GM15510 (cell line): ENCODE measurements around the gene TXNRD1.

Experiments used
- POLR2A ChIP-seq: IDR thresholded peaks from 3 replicates; pipeline ENCODE4 v1.6.1; 2011; ENCODE audit warnings: borderline replicate concordance; ENCODE audit not compliant: insufficient read length; ENCODE audit errors: extremely low read depth

TXNRD1 gene

DNA sequence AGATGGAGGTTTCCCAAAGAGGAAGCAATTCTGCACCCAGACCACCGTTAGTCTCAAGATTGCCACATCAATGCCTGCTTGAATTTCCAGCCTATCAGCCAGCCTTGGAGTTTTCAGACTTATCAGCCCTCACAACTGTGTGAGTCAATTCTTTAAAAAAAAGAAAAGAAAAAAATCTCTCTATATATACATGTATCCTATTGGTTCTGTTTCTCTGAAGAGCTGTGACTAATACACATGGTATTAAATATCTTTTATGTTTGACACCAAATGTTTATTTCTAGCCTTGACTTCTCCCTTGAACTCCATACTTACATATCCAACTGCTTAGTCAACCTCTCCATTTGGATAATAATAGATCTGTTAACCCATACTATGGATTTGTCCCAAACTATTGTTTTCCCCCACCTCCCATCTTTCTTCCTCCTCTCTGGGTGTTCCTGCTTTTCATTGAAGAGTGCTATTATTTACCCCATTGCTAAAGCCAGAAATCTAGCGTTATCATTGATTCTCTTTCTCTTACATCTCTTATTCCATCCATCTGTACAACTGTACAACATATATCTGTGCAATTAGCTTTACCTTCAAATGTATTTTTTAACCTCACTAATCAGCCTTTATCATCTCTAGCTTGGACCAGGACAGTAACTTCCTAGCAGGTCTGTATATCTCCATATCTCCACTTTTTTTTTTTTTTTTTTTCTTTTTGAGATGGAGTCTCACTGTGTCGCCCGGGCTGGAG lies 65.3 kb downstream of the TXNRD1 start:
- TF ChIP-seq POLR2A = no peak

DNA sequence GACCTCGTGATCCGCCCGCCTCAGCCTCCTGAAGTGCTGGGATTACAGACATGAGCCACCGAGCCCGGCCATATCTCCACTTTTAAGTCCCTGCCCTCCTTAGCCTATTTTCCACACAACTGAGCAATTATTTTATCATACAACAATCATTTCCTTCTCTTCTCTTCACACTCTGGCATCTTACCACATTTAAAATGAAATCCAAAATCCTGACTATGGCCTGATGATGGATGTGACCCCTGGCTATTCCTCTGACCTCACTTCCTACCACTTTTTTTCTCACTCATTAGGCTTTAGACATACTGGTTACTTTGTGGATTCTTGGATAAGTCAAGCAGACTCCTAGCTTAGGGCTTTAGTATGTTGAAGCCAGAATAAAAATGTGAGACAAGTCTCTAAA lies 66.1 kb downstream of the TXNRD1 start:
- no peak for TF ChIP-seq POLR2A

DNA sequence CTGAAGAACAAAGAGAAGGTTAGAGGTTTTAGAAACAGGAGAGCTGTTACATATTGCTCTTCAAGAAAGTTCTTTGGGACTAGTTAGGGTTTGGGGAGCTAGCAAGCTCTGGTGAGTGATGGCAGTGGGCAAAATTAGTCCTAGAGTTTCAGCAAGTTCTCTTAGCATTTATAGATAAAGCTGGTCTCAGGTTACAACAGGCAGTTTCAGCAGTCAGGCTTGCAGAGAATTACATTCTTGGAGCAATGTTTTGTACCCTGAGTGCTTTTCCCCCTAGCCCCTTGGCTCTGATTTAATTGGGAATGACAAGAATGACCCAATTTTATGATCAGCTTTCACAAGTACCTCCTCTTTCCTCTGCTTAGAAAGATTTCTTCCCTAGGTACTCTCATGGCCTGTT lies 66.5 kb downstream of the TXNRD1 start:
- no peak for TF ChIP-seq POLR2A

DNA sequence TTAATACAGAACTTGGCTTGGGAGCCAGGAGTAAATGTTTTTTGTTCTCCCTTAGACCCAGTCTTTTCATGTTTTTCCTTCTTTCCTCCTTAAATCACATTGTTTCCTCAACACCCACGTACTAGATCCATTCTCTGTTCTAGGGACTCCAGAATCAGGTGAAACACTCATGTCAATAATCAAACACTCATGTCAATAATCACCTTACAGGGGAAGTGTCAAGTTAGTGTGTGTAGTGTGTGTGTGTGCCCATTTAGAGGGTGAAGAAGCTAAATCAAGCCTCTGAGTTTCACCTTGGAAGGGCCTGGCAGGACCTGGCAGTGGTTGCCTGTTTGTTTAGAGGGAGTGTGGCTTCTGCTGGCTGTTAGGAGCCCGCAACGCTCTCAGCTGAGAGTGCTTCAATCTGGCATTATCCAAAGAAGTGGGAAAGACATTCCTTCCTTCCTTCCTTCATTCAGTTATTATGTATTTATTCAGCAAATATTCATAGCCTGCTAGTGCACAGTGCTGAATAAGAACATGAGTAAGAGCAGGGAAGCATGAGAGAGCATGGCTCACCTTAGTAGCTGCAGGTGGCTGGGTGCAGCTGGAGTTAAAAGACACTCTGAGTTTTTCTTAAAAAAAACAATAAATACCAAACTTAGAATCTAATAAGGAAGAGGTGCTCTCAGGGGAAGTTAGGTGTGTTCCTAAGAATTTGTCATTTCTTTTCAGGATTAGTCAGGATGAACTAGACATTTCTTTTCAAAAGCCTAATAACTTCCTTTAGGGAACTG lies 70.3 kb downstream of the TXNRD1 start:
- no peak for TF ChIP-seq POLR2A

DNA sequence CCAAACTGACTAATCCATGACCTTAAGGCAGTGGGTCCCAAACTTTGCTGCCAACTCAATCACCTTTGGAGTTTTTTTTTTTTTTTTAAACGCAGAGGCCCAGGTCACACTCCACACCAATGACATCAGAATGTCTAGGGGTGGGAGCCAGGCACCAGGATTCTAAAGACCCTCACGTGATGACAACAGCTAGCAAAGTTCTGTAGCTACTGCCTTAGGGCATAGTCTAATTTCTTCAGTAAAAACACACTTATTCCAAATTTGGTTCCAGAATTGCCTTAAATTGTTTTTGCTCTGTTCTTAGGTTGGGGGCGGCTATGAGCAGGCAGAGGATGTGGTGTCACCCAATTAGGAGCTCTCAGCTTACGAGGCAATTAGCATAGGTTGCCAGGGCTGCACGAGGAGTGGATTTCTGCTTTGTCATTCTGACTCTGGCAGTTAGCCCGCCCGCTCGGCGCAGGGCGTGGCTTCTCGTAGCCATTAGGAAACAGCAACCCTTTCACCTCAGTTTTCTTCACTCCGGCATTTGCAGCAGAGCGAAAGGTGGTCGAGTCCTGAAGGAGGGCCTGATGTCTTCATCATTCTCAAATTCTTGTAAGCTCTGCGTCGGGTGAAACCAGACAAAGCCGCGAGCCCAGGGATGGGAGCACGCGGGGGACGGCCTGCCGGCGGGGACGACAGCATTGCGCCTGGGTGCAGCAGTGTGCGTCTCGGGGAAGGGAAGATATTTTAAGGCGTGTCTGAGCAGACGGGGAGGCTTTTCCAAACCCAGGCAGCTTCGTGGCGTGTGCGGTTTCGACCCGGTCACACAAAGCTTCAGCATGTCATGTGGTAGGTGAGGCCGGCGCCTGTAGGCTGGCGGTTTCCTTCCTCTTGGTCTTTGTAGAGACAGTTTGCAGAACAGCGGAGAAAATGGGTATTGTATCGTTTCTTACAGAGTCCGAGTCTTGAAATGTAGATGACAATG lies 71.2 kb downstream of the TXNRD1 start:
- TF ChIP-seq POLR2A = peak; percentile 79

DNA sequence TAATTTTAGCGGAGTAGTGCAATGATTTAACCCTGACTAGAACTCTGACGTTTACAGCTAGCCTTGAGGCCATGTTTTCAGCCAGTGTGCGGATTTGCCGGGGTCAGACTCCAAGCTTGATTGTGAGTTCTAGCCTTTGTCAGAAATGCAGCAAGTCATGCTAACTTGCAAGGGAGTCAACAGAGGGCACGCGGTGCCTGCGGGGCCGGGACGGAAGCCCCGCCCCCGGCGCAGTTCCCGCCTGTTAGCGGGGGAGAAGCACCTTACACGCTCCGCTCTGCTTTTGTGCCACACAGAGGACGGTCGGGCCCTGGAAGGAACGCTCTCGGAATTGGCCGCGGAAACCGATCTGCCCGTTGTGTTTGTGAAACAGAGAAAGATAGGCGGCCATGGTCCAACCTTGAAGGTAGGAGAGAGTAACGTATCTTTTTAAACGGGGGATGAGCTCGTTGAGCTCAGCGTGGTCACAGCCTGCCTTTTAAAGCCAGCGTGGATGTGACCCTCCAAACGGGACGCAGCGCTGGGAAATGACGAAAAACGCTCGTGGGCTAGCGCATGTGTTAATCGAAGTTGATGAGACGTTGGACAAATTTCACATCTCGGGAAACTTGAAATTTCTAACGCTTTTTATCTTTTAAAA lies 73.2 kb downstream of the TXNRD1 start:
- peak; percentile 73 for TF ChIP-seq POLR2A

DNA sequence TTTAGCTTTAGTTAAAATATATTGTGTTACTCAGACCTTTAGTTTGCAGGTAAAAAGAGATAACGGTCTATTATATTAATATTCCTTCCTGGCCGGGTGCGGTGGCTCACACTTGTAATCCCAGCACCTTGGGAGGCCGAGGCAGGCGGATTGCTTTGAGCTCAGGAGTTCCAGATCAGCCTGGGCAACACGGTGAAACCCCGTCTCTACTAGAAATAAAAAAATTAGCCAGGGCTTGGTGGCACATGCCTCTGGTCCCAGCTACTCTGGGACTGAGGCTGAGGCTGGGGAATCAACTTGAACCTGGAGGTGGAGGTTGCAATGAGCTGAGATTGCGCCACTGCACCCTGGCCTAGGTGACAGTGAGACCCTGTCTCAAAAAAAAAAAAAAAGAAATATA lies 74.7 kb downstream of the TXNRD1 start:
- TF ChIP-seq POLR2A = no peak

DNA sequence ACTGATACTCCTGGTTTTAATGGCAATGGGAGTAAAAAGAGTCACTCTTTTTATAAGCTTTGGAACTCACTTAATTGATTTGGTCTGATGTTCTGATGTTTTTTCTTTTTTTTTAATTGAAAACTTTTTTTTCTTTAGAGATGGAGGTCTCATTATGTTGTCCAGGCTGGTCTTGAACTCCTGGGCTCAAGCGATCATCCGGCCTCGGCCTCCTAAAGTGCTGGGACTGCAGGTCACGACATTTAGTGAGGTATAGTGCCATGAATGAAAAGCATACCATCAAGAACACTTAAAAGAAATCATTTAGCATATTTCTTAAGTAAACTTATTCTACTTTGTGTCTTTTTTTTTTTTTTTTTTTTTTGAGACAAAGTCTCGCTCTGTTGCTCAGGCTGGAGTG lies 75.3 kb downstream of the TXNRD1 start:
- TF ChIP-seq POLR2A = no peak

DNA sequence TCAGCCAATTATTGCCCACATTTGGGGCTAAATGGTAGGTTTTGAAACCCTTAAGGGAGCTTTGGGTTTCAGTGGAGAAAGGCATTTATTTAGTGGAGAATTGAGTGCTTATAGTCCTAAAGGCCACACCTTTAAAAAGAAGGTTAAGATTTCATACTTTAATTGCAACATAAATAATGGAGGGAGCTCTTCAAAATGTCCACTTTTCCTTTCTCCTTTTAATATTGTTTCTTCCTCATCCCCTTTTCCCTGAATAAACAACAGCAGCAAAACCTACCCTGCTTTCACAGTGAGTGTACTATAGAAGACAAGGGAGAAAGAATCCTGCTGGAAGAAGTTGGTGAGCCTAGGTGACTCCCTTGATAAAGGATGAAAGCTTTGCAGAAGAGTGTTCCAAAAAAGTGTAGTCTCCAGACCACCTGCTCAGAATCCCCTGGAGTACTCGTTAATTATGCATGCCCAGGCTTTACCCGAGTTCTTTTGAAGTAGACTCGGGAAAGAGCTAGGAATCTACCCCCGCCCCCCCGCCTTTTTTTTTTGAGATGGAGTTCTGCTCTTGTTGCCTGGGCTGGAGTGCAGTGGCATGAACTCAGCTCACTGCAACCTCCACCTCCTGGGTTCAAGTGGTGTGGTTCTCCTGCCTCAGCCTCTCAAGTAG lies 76.4 kb downstream of the TXNRD1 start:
- TF ChIP-seq POLR2A = no peak

DNA sequence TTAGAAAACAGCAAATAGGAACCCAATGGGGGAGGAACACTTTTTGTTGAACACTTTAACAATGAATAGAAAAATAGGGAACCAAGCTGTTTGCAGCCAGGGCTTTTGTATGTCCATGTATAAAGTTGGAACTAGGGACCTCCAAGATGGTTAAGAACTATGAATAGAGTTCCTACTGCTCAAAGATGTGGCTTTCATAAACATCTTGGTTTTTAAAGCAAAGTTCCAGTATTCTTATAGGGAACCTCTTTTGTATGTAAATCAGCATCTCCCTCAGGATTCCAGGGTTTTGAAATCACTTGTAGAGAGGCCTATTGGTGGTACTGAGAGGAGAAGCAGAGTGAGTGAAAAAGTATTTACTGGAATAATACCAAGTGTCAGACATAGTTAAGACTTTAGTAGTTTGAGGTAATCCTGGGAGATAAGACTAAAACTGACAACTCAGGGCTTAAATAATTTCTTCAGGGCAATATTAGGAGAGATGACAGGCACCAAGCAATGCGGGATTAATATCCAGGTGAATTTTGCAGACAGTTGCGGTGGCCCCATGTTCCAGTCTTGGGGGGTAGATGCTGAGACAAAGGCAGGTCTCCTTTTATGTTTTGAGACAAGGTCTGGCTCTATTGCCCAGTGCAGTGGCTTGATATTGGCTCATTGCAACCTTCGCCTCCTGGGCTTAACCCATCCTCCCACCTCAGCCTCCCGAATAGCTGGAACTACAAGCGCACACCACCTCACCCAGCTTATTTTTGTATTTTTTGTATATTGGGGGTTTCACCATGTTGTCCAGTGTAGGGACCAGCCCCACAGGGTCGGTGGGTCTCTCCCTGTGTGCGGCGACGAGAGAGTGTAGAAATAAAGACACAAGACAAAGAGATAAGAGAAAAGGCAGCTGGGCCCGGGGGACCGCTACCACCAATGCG lies 77.6 kb downstream of the TXNRD1 start:
- TF ChIP-seq POLR2A = no peak

DNA sequence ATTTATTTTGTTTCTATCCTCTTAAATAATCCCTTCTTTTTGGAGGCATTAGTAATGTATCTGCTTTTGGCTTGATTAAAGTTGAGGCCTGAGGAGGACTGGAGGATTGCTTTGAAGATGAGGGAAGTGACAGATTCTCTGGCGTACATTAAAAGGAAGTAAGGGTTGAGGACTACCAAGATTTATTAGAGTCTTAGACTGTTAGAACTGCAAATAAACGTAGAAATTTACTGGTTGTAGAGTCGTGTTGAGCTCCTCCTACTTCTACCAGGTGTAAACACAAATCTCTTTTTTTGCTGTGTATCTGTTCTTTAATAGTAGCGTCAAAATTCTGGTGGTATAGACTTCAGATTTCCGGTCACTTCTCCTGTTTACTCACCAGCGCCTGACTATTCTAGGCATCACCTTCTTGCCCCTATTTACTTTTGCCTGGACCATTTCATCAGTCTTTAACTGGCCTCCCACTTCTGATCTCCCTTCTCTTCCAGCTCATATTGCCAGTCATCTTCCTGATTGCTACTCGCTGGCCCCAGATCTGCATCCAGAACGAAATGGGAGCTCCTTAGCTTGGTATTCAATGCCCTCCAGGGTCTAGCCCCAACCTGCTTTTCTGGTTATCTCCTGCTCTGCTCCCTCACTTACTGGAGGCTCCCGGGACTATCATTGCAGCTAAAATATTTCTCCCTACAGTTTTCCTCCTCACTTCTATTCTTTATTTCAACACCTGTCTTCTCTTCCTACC lies 79.5 kb downstream of the TXNRD1 start:
- TF ChIP-seq POLR2A = no peak

DNA sequence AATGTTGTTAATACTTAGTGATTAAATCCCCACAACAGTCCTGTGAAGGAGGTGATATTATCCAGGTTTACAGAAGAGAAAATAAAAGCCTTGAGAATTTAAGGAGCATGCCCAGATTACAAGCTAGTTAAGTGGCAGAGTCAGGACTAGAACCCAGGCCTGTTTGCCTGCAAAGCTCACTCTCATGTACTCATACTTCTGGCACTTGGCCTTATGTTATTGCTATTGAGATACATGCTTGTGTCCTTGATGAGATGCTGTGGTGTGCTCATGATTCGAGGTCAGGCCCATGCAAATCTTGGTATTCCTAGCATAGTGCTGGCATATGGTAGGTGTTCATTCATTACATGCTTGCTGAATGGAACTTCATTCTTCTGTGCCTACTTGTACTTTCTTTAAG lies 80.4 kb downstream of the TXNRD1 start:
- TF ChIP-seq POLR2A = no peak
